ENCODE data around the gene PHF2. TPM values are rescaled to one million over a fixed set of nuclear protein-coding genes. Genes with fewer than 3 reads are reported as not detected.

The PHF2 gene
- total RNA-seq, 1 donor from 2014 or later: 40.3 TPM

DNA sequence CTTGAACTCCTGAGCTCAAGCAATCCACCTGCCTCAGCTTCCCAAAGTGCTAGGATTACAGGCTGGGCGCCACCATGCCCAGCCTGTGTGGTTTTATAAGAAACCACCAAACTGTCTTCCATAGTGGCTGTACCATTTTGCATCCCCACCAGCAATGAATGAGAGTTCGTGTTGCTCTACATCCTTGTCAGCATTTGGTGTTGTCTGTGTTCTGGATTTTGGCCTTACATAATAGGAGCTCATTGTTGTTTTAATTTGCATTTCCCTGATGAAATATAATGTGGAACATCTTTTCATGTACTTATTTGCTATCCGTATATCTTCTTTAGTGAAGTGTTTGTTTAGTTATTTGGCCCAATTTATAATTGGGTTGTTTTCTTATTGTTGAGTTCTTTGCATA, 29.8 kb downstream of the PHF2 start:
- Mint-ChIP-seq H3K4me3 (ENCODE audit: unreplicated experiment) (no peak overlapping the region), H3K36me3 (ENCODE audit: unreplicated experiment) (peaks cover 19% of the 10 kb centered on the region), H3K27ac (ENCODE audit: unreplicated experiment) (no peak overlapping the region), H3K4me1 (ENCODE audit: unreplicated experiment) (peaks cover 20% of the 10 kb centered on the region), H3K27me3 (ENCODE audit: unreplicated experiment) (no peaks in the 10 kb centered on the region), H3K9me3 (ENCODE audit: unreplicated experiment) (peaks cover 34% of the 10 kb centered on the region)
- DNase-seq (ENCODE audit: extremely low spot score, unreplicated experiment): no peak
- TF ChIP-seq, protein P1, sequence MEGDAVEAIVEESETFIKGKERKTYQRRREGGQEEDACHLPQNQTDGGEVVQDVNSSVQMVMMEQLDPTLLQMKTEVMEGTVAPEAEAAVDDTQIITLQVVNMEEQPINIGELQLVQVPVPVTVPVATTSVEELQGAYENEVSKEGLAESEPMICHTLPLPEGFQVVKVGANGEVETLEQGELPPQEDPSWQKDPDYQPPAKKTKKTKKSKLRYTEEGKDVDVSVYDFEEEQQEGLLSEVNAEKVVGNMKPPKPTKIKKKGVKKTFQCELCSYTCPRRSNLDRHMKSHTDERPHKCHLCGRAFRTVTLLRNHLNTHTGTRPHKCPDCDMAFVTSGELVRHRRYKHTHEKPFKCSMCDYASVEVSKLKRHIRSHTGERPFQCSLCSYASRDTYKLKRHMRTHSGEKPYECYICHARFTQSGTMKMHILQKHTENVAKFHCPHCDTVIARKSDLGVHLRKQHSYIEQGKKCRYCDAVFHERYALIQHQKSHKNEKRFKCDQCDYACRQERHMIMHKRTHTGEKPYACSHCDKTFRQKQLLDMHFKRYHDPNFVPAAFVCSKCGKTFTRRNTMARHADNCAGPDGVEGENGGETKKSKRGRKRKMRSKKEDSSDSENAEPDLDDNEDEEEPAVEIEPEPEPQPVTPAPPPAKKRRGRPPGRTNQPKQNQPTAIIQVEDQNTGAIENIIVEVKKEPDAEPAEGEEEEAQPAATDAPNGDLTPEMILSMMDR (IDR thresholded peaks at IDR 0.05): no peak

DNA sequence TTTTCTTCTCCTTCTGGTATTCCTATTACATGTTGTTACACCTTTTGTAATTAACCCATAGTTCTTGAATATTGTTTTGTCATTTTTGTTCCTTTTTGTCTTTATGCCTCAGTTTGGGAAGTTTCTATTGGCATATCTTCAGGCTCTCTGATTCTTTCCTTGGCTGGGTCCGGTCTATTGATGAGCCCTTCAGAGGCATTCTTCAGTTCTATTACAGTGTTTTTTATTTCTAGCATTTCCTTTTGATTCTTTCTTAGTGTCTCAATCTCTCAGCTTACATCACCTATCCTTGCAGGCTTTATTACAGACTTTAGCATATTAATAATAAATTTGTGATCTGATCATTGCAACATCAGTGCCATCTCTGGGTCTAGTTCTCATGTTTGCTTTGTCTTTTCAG, 33.8 kb downstream of the PHF2 start:
- Mint-ChIP-seq H3K27me3 (ENCODE audit: unreplicated experiment) (no peaks in the 10 kb centered on the region), H3K27ac (ENCODE audit: unreplicated experiment) (no peak overlapping the region), H3K4me1 (ENCODE audit: unreplicated experiment) (peaks cover 24% of the 10 kb centered on the region), H3K36me3 (ENCODE audit: unreplicated experiment) (peaks cover 19% of the 10 kb centered on the region), H3K4me3 (ENCODE audit: unreplicated experiment) (no peak overlapping the region), H3K9me3 (ENCODE audit: unreplicated experiment) (peaks cover 28% of the 10 kb centered on the region)
- TF ChIP-seq, protein P1 (IDR thresholded peaks at IDR 0.05): no peak
- DNase-seq (ENCODE audit: extremely low spot score, unreplicated experiment): no peak

DNA sequence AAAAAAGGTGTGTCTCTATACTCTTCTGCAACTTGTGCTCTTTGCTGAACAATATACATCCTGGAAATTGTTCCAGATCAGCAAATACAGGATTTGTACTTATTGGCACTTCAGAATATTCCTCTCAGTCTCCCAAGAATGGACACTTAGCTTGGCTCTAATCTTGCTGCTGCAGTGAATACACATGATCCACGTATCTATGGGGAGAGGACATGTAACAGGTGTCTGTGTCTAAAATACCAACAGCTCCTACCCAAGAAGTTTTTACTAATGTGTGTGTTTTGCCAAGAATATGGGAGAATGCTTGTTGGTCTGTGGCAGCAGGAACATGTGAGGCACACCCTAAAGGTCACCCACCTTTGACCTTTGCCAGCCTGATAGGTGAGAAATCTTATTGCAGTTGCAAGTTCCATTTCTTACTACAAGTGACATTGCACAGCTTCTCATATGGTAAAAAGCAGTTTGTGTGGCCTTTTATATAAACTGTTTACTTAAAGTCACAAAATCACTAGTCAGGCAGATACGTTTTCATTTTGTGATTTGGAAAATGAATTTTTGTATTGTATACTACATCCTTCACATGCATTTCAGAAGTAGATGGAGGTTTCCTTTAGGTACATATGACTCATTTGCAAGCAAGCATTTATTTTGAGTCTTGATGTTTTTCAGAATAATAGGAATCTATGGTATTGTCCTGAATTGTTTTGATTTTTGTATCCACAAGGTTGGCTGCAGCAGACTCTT, 35.8 kb downstream of the PHF2 start:
- peaks cover 17% of the 10 kb centered on the region for H3K9me3 Mint-ChIP-seq (ENCODE audit: unreplicated experiment)
- H3K36me3 Mint-ChIP-seq (ENCODE audit: unreplicated experiment): peaks cover 11% of the 10 kb centered on the region
- H3K4me3 Mint-ChIP-seq (ENCODE audit: unreplicated experiment): no peak overlapping the region
- no peaks in the 10 kb centered on the region for H3K27me3 Mint-ChIP-seq (ENCODE audit: unreplicated experiment)
- H3K27ac Mint-ChIP-seq (ENCODE audit: unreplicated experiment): no peak overlapping the region
- DNase-seq (ENCODE audit: extremely low spot score, unreplicated experiment): no peak
- TF ChIP-seq, protein P1 (IDR thresholded peaks at IDR 0.05): no peak
- H3K4me1 Mint-ChIP-seq (ENCODE audit: unreplicated experiment): peaks cover 13% of the 10 kb centered on the region

DNA sequence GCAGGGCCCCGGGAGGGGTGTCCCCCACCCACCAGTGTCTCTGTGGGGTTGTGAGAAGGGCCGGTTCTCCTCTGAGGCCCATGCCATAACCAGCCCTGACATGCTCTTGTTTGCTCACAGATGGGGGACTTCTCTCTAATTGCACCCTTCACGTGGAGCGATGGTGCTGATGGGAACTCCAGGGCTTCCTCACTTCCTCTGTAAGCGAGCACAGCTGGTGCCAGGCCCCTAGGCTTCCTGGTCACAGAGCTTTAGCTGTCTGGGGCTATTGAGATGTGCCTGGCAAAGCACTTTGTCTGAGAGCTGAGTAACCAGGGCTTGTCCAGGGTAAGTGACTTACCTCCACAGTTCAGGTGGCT, 36.4 kb downstream of the PHF2 start:
- TF ChIP-seq, protein P1 (IDR thresholded peaks at IDR 0.05): no peak
- Mint-ChIP-seq H3K4me1 (ENCODE audit: unreplicated experiment) (peaks cover 14% of the 10 kb centered on the region), H3K27ac (ENCODE audit: unreplicated experiment) (no peak overlapping the region), H3K36me3 (ENCODE audit: unreplicated experiment) (peaks cover 11% of the 10 kb centered on the region), H3K9me3 (ENCODE audit: unreplicated experiment) (peaks cover 17% of the 10 kb centered on the region), H3K27me3 (ENCODE audit: unreplicated experiment) (no peaks in the 10 kb centered on the region), H3K4me3 (ENCODE audit: unreplicated experiment) (no peak overlapping the region)
- peak; percentile 71 for DNase-seq (ENCODE audit: extremely low spot score, unreplicated experiment)

DNA sequence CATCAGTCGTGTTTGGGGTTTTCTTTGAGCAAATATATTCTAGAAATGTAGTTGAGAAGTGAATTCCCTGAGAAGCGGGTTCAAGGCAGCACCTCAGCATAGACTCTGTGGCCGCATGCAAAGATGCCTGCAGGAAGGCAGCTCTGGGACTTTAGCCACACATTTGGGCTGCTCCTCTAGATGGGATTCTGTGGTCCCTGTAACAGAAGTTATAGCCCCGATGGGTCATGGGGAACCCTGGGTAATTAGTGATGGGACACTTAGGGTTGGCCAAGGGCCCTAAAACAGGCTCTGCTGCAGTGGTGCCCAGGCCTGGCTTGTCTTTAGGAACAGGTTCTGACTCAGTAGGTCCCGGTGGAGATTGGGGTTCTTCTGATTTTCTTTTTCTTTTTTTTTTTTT, 36.8 kb downstream of the PHF2 start:
- H3K27ac Mint-ChIP-seq (ENCODE audit: unreplicated experiment): no peak overlapping the region
- H3K4me3 Mint-ChIP-seq (ENCODE audit: unreplicated experiment): no peak overlapping the region
- no peaks in the 10 kb centered on the region for H3K27me3 Mint-ChIP-seq (ENCODE audit: unreplicated experiment)
- H3K4me1 Mint-ChIP-seq (ENCODE audit: unreplicated experiment): peaks cover 14% of the 10 kb centered on the region
- H3K36me3 Mint-ChIP-seq (ENCODE audit: unreplicated experiment): peaks cover 11% of the 10 kb centered on the region
- TF ChIP-seq, protein P1 (IDR thresholded peaks at IDR 0.05): no peak
- peaks cover 17% of the 10 kb centered on the region for H3K9me3 Mint-ChIP-seq (ENCODE audit: unreplicated experiment)
- DNase-seq (ENCODE audit: extremely low spot score, unreplicated experiment): peak; percentile 65

Data from osteocyte (in vitro differentiated cells).